ENCODE results near the gene TRAK2.
A peak's percentile ranks its signal among the peaks of the same experiment; 100 is the strongest.

TRAK2 gene

DNA sequence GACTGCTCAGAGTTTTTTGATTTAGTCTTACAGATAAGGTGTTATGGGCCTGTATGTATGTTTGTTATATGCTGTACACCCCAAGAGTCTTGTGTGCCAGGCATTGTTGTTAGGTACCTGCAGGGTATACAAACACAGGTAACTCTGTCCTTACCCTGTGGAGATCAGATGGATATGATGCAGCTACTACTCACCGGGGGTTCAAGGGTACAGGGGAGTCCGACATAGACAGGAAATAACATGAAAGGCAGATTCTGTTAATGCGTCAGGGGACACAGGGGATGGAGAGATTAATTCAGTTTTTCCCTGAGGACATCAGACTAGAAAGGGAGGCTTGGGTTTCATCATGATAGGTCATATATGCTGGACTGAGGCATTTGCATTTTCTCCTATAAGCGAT, 31.3 kb downstream of the TRAK2 start:
- Histone ChIP-seq H3K27ac (peak overlapping the region in 4 of 21 experiments; percentile 5 to 64 (median 20)), H3K4me3 (no peak overlapping the region)

DNA sequence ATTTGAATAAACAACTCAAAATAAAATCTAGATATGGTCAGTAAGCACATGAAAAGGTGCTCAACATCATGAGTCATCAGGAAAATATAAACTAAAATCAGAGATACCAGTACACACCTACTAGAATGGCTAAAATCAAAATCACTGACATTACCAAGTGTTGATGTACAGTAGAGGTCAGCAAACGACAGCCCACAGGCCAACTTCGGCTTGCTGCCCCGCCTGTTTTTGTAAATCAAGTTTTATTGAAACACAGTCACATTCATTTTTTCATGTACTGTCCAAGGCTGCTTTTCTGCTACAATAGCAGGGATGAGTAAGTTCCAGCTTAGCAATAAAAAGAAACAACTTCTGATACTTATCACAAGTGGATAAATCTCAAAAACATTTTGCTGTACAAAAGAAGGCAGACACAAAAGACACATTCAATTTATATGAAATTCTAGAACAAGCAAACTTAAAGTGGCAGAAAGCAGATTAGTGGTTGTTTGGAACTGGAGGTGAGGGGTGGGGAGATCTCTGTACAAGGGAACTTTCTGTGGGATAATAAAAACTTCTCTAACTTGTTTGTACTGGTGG, 32.1 kb downstream of the TRAK2 start:
- Histone ChIP-seq H3K27ac (peak overlapping the region in 1 of 21 experiments; percentile 64), H3K4me3 (no peak overlapping the region)

DNA sequence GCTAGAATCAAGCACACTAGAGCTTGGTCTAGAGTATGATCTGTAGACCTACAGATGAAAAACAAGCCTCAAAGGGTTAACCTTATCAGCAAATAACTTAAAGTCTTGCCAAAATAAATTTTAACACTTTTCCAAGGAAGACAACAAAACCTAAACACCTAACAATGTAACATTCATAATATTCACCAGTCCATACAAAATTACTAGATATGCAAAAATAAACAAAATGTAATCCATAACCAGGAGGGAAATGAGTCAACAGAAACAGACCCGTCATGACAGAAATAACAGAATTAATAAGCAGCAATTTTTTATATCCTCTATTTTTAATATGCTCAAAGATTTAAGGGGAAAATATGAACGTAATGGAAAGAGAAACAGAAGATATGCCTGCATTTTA, 36.1 kb downstream of the TRAK2 start:
- Histone ChIP-seq H3K27ac (no peak overlapping the region), H3K4me3 (no peak overlapping the region)

DNA sequence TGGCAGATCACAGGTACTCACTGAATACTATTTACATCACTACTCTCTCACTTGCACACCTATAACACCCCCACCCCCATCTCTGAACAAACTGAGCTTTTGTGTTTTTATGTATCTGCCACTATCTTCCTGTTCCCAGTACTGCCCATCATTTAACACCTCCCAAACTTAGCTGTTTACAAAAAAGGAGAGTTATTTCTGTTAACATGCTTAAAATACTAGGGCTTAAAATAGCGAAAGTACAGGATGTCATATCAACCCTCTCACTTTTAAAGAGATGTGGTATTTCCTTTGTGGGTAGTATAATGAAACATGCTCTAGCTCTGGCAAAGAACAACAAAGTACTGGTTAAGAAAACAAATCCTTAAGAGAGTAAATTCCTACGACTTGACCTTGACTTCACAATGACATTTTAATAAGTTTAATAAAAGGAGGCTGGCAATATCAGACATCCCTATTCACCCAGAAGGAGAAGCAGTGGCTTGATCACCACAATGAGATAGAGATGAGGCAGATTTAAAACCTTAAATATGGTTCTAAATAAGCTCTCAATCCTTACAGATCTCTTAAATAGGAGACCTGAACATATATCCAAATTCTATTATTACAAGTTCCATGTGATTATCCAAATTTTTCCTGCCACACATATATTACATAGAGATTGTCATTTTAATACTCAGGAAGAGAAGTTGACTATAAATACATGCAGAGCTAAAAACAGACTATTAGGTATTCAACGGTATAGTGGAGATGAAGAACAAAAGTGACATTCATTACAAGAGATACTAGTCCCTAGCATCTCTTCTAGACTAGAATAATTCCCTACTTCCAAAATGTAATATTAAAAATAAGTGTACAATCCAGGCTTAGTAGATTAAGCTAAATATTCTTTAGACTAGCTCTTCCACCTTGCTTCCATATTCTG, 36.9 kb downstream of the TRAK2 start:
- H3K27ac ChIP-seq, result no peak overlapping the region
- H3K4me3 ChIP-seq, result no peak overlapping the region

DNA sequence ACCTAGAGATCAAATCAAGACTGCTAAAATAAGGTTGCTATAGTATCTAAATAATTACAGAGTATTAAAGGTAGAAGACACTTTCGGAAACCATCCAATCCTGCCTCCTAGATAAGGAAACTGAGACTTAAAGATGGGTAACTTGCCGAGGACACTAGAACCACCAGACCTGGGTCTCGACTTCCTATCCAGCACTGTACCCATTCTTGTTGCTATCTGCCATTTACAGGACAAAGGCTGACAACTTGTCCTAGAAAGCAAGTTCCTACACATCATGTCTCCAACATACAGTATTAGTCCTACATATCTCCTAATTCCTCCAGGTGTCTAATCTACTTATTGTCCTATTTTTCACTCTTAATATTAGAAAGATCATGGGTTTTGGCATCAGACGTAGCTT, 37.7 kb downstream of the TRAK2 start:
- Histone ChIP-seq H3K27ac (no peak overlapping the region), H3K4me3 (no peak overlapping the region)

DNA sequence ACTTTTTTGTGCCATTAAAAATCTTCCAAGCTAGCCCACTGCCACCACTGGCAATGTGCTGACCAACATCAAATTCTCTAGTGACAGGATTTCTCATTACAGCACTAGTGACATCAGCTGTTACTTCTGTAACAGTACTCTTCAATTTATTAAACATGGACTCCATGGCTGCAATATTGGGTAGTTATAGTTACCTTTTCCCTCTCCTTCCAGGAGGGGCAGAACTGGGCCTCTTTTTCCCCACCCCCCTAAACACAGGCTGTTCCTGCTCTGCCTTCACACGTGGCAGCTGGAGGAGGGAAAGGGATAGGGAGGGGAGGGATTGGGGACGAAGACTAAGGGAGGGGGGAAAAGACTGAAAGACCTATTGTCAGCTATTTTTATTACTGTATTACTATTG, 38.1 kb downstream of the TRAK2 start:
- no peak overlapping the region for H3K27ac ChIP-seq
- H3K4me3 ChIP-seq, result no peak overlapping the region

DNA sequence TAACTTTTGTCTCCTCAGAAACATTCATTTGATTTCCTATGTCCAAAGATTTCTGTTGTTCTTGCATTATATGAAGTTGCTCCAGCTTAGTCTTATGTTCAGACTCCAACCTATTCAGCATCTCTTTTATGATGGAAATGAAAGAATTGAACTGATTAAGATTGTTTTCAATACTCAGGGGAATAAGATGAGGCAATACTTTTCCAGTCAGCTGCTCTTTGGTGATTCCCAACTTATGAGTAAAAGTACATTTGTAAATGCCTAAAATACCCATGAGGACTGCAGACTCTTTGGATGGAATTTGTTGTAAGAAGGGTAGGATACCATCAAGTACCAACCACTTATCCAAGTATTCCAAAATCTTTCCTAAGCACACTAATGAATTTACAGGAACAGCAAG, 39.8 kb downstream of the TRAK2 start:
- H3K4me3 ChIP-seq, result no peak overlapping the region

DNA sequence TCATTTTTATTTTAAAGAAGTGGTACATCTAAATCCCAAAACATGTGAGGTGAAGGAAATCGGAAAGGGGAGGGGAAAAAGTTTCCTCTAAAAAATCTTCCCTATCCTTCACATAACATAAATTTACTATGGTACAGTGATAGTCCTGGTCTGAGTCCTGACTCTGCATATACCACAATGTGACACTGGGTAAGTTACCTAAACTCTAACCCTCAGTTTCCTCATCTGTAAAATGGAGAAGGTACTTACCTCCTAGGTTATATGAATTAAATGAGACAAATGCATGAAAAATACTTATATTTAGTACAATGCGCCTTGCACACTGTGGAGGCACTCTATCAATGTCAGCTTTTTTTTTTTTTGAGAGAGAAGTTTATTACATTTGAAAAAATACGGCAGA, 42.3 kb downstream of the TRAK2 start:
- H3K27ac ChIP-seq, result no peak overlapping the region

More for the DNA sequence above, 39.8 kb downstream of the TRAK2 start:
- H3K27ac ChIP-seq, result peak overlapping the region in 1 of 21 experiments; percentile 25

DNA sequence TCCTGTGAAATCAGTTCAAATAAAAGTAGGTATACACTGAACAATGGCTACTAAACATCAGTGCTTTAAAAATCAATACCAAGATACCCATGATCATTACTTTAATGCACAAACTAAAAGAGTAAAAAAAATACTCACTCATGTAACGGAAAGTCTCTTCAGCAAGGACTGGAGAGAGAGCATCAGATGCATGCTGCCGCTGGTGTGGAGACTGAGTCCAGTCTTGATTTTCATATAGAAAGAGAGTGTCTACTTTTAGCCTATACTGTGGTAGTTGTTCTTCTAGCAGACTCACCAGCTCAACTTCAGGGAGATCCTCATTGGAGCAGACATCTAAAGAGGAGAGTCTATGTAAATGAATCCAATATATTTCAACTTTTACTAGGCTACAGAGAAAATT, 44.0 kb downstream of the TRAK2 start:
- Histone ChIP-seq H3K4me3 (no peak overlapping the region), H3K27ac (no peak overlapping the region)

More for the DNA sequence above, 42.3 kb downstream of the TRAK2 start:
- H3K4me3 ChIP-seq, result no peak overlapping the region

DNA sequence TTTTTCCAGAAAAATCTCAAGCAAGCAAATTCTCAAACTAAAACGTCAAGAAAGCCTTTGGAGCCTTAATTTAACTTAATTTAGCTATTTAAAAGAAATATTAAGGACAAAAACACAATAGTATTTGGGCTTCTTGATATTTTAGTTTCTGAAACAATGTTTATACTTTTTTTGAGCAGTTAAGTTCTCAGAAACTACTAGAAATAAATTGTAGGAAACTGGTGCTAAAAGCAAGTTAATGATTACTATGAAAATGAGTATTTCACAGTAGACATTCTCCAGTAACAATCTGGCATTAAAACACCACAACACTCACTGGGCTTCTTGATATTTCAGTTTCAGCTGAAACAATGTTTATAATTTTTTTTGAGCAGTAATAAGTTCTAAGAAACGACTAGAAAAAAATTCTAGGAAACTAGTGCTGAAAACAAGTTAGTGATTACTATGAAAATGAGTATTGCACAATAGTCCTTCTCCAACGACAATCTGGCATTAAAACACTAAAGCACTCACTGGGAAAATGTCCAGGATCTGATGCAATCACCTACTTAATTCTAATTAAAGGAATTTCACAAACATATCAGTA, 45.1 kb downstream of the TRAK2 start:
- H3K4me3 ChIP-seq, result no peak overlapping the region
- peak overlapping the region in 5 of 21 experiments; percentile 16 to 43 (median 25) for H3K27ac ChIP-seq

DNA sequence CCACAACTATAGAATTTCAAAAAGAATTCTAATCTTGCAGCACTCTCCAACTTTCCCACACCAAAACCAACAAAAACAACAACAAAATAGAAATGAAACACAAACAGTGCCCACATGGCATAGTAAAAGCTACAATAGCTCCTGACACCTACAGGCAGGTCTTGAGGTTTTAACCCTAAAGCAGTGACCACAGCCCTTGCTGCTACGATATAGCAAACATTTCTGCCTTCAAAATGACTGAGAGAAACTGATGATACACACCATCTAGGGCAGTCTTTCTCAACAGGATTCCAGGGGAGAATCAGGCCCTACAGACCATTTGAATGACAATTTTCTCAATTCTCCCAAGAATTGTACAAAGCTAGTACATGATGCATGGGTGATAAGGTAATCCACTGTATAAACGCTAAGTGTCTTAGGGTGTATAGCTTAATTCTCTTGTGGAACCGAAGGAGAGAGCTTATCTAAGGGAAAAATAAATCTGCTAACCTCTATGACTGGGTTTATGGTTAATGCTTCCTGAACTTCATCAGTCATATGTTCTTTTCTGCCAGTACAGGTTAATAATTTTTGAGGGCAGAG, 46.5 kb downstream of the TRAK2 start:
- Histone ChIP-seq H3K27ac (no peak overlapping the region), H3K4me3 (no peak overlapping the region)

DNA sequence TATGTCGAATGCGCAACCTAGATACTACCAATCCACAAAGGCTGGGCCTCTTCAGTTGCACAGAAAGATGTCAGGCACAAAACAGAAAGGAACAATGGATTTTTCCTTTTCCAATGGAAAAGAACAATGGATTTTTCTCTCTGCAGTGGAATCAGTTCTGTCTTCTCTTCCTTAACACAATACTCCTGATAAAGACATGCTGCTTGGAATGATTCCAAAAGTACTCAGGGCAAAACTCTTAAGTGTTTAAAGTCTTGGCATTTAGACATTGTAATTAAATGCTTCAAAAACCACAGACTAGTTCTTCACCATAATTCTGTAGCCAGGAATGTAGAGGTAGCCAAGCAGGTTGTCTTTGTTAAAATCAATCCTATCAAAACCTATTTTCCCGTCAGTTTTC, 47.4 kb downstream of the TRAK2 start:
- no peak overlapping the region for H3K4me3 ChIP-seq
- peak overlapping the region in 1 of 21 experiments; percentile 34 for H3K27ac ChIP-seq

DNA sequence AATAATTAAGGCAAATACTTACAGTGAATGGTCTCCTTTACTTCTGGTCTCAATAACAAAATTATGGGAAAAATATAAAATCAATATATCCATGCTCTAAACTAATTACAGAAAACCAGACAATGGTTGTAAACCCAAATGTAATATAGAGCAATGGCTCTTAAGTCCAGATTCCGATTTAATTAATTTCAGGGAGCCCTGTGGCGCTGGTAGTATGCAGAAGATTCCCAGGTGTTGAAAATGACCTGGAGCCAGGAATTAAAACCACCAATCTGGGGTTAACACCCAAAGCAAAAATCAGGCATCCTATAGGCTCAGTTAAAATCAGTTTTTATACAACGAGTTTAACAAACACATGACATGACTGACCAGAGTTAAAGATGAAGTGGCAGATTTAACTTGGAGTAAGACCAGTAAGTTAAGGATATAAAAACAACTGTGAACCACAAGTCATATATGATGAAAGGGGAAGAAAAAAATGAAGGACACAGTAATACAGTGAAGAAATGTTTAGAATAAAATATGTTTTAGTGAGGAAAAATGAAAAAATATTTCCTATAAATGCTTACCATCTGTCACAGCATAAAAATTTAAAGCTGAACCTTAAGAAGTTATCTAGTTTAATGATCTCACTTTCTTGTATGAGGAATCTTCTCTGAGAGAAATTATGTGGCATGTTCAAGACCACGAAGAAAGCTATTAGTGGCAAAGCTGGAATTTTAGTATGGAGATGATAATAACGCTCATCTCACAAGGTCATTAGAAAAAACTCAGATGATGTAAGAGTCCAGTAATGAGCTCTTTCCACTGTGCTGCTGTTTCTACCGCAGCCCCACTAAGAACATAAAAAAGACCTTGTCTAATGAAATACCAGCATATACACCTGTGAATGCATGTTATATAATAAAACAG, 48.4 kb downstream of the TRAK2 start:
- H3K27ac ChIP-seq, result no peak overlapping the region
- no peak overlapping the region for H3K4me3 ChIP-seq

DNA sequence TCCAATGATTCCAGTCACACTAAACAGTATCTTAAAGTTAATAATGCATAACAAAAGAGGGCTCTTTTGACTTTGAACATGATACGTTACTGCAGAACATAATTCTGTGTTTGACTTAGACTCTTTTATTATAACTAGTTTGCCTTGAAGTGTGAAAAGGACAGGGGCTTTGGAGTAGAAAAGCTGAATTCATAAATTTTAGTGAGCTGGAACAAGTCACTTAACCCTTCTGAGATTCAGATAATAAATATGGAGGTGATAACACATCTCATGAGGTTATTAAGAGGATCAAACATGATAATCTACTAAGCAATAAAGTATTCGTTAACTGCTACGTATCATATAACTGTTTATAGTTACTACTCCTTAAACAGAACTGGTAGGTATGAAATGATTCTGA, 49.4 kb downstream of the TRAK2 start:
- Histone ChIP-seq H3K27ac (no peak overlapping the region), H3K4me3 (no peak overlapping the region)

DNA sequence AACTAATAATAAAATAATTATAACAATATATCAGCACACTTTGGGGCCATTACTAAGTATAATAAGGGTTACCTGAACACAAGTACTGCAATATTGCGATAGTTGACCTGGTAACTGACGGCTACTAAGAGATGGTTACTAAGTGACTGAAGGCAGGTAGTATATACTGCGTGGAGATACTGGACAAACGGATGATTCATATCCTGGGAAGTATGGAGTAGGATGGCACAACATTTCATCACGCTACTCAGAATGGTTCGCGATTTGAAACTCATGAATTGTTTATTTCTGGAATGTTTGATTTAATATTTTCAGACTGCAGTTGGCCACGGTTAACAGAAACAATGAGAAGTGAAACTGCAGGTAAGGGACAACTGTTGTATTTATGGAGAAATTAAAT, 54.7 kb downstream of the TRAK2 start:
- Histone ChIP-seq H3K27ac (no peak overlapping the region), H3K4me3 (no peak overlapping the region)

DNA sequence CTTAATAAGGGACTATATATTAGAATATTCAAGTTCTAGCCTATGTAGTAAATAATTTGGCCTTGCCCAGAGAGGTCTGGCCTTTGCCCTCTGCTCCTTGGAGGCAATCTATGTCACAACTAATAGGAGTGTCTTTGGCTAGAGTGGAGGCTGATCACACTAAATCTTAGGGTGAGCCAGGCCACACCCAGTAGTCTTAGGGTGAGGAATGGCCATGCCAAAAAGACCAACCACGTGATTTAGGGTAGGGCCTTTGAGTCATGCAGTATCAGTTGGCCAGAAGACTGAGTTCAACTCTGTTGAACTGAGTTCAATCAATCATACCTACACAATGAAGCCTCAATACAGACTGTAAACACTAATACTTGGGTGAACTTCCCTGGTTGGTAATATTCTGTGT, 68.1 kb downstream of the TRAK2 start:
- no peak overlapping the region for H3K27ac ChIP-seq
- no peak overlapping the region for H3K4me3 ChIP-seq

DNA sequence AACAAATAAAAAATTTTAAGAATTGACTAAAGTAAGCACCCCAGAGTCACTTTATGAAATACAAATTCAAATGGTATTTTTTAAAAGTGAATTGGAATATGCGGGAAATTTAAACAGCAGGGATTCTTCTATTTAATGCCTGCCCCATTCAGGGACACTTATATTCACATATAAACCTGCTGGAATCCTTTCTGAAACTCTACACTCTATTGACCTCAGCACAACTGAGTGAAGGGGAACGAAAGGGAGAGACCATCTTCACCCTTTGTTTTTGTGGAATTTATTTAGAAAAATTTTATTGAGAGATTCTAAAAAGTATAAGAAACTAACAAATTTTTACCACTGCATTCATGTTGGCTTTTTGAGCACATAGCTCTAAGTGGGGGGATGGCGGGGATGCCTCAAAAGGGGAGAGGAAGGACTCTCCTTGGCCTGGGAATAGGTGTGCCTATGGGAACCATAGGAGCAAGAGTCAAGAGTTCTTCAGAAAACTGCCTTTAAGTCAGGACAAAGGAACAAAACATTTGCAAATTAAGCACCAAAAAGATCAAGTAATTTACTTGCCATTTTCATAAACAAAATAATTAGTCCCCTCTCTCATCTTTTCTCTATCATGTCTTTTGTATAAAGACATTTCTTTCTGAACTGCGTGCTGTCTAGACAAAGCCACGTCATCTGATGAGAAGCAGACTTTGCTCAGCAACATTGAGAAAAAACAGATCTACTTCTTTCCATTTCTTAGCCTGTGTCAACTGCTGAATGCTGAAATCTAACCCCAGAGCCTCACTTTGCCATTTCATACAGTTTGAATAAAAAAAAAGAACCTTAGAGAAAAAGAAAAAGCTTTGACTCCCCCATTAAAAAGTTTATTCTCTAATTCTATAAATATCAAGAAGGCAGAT, 72.5 kb downstream of the TRAK2 start:
- Histone ChIP-seq H3K27ac (no peak overlapping the region), H3K4me3 (no peak overlapping the region)

DNA sequence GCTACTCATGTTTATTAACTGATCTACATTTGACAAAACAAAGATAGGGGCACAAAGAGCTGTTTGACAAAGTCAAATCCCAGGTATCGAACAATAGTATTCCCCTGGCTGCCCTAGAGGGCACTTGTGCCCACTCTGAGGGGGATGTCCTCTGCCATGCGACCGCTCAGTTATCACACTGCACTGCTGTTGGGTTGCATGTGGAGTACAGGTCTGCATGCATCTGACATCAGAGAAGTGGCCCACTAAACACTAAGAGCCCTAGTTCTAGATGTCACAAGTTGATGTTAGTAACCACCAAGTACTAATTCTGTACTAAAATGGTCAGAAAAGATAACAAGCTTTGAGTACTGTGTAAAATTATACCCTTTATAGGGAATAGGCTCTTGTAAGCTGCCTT, 74.0 kb downstream of the TRAK2 start:
- H3K4me3 ChIP-seq, result no peak overlapping the region
- H3K27ac ChIP-seq, result no peak overlapping the region

DNA sequence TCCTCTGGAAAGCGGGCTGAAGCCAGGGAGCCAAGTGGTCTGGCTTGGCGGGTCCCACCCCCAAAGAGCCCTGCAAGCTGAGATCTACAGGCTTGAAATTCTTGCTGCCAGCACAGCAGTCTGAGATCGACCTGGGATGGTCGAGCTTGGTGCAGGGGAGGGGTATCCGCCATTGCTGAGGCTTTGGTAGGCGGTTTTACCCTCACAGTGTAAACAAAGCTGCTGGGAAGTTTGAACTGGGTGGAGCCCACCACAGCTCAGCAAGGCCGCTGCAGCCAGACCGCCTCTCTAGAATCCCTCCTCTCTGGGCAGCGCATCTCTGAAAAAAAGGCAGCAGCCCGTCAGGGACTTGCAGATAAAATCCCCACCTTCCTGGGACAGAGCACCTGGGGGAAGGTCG, 81.5 kb downstream of the TRAK2 start:
- Histone ChIP-seq H3K4me3 (no peak overlapping the region), H3K27ac (no peak overlapping the region)

Measured in skin epidermis (tissue), 12 donors.